ENCODE results near the gene GOLT1B. TPM values are rescaled to one million over a fixed set of nuclear protein-coding genes. Genes with fewer than 3 reads are reported as not detected.

The GOLT1B gene
- total RNA-seq, 4 donors from 2014 or later: 12.1 to 20.4 (median 17.1) TPM

- DNase-seq: no peak
- no peak overlapping the region for H3K4me3 ChIP-seq
- peak overlapping the region in 1 of 4 donors; percentile 61 for H3K27ac ChIP-seq
- no peaks in the 10 kb centered on the region for H3K9me3 ChIP-seq
- H3K27me3 ChIP-seq: no peaks in the 10 kb centered on the region
- no peaks in the 10 kb centered on the region for H3K4me1 ChIP-seq
- no peak for TF ChIP-seq CTCF (IDR thresholded peaks at IDR 0.05)
- no peak for TF ChIP-seq POLR2A (IDR thresholded peaks at IDR 0.05)
- 58 to 67% methylated on average over 2 of the region's 2 CpGs for WGBS, 2 donors
- intact Hi-C loops (cut with DNase I): no loop called here
- H3K36me3 ChIP-seq: peaks cover 0 to 92% (median 19%) of the 10 kb centered on the region in 3 donors
Observed at GRCh38 chr12:21471294-21471693, 30.3 kb upstream of the GOLT1B start.

GRCh38 chr12:21472197-21472823, 29.3 kb upstream of the GOLT1B start:
- peak overlapping the region; percentile 35 to 80 (median 57) for H3K27ac ChIP-seq

GRCh38 chr12:21475552-21475951, 26.0 kb upstream of the GOLT1B start:
- DNase-seq: no peak
- TF ChIP-seq POLR2A (IDR thresholded peaks at IDR 0.05) (no peak), CTCF (IDR thresholded peaks at IDR 0.05) (no peak)
- H3K27me3 ChIP-seq: no peaks in the 10 kb centered on the region
- no peaks in the 10 kb centered on the region for H3K4me1 ChIP-seq
- peaks cover 0 to 97% (median 24%) of the 10 kb centered on the region in 3 donors for H3K36me3 ChIP-seq
- H3K27ac ChIP-seq: no peak overlapping the region
- H3K4me3 ChIP-seq: no peak overlapping the region
- WGBS, 2 donors: 95 to 100% methylated on average over 1 of the region's 1 CpG
- H3K9me3 ChIP-seq: no peaks in the 10 kb centered on the region
- intact Hi-C loops (cut with DNase I): no loop called here

More at GRCh38 chr12:21472197-21472823, 29.3 kb upstream of the GOLT1B start:
- no peaks in the 10 kb centered on the region for H3K4me1 ChIP-seq
- DNase-seq: no peak
- H3K9me3 ChIP-seq: no peaks in the 10 kb centered on the region
- no peaks in the 10 kb centered on the region for H3K27me3 ChIP-seq
- H3K36me3 ChIP-seq: peaks cover 0 to 91% (median 19%) of the 10 kb centered on the region in 3 donors
- H3K4me3 ChIP-seq: peak overlapping the region; percentile 10 to 37 (median 20)
- TF ChIP-seq POLR2A (IDR thresholded peaks at IDR 0.05): no peak
- no peak for TF ChIP-seq CTCF (IDR thresholded peaks at IDR 0.05)
- intact Hi-C loops (cut with DNase I): no loop called here
- WGBS, 2 donors: 57 to 68% methylated on average over 7 of the region's 7 CpGs

GRCh38 chr12:21476949-21477348, 24.6 kb upstream of the GOLT1B start:
- peaks cover 0 to 99% (median 24%) of the 10 kb centered on the region in 3 donors for H3K36me3 ChIP-seq
- TF ChIP-seq POLR2A (IDR thresholded peaks at IDR 0.05) (no peak), CTCF (IDR thresholded peaks at IDR 0.05) (no peak)
- no peak for DNase-seq
- no peak overlapping the region for H3K27ac ChIP-seq
- no peaks in the 10 kb centered on the region for H3K4me1 ChIP-seq
- 92 to 95% methylated on average over 3 of the region's 3 CpGs for WGBS, 2 donors
- no peaks in the 10 kb centered on the region for H3K27me3 ChIP-seq
- no peaks in the 10 kb centered on the region for H3K9me3 ChIP-seq
- intact Hi-C loops (cut with DNase I): no loop called here
- no peak overlapping the region for H3K4me3 ChIP-seq

- Histone ChIP-seq H3K9me3 (no peaks in the 10 kb centered on the region), H3K4me1 (no peaks in the 10 kb centered on the region), H3K27me3 (no peaks in the 10 kb centered on the region), H3K4me3 (no peak overlapping the region), H3K27ac (no peak overlapping the region), H3K36me3 (peaks cover 0 to 94% (median 20%) of the 10 kb centered on the region in 3 donors)
- 79 to 89% methylated on average over 10 of the region's 10 CpGs for WGBS, 2 donors
- intact Hi-C loops (cut with DNase I): no loop called here
- TF ChIP-seq POLR2A (IDR thresholded peaks at IDR 0.05): no peak
- TF ChIP-seq CTCF (IDR thresholded peaks at IDR 0.05): no peak
- no peak for DNase-seq
Observed at GRCh38 chr12:21478756-21479455, 22.7 kb upstream of the GOLT1B start.
